Large intestine (tissue), 12 donors: ENCODE results near the gene CT47C1. TPM values are rescaled to one million over a fixed set of nuclear protein-coding genes. Genes with fewer than 3 reads are reported as not detected.
"Not testable (repeated sequence)": the region's sequence is repeated elsewhere in the genome, so short reads cannot be mapped to it uniquely, and the experiment has no call there.

Source experiments
- DNase-seq, 2 donors: peaks; one replicate each; pipeline versions ENCODE4 v3.0.0 to v3.0.0-alpha.2; 2013
- H3K27ac ChIP-seq: one replicate; pipeline ENCODE4 v1.5.1; 2013; ENCODE audit warnings: low read length
- H3K27me3 ChIP-seq: 2 replicates; pipeline ENCODE4 v1.6.1; 2013; ENCODE audit warnings: low read length; ENCODE audit not compliant: control insufficient read depth, insufficient read depth
- H3K36me3 ChIP-seq: 2 replicates; pipeline ENCODE4 v1.6.1; 2013; ENCODE audit warnings: low read length; ENCODE audit not compliant: control insufficient read depth, insufficient read depth
- H3K4me1 ChIP-seq: one replicate; pipeline ENCODE4 v1.6.1; 2013; ENCODE audit warnings: low read length; ENCODE audit not compliant: control insufficient read depth, insufficient read depth
- H3K4me3 ChIP-seq: one replicate; pipeline ENCODE4 v1.5.1; 2013; ENCODE audit warnings: low read length
- H3K9me3 ChIP-seq: one replicate; pipeline ENCODE4 v1.6.1; 2013; ENCODE audit warnings: mild to moderate bottlenecking, low read depth, low read length, moderate library complexity; ENCODE audit not compliant: control insufficient read depth
- WGBS: methylation state at CpG from one replicate; pipeline ENCODE4 v1.1.5; 2013; ENCODE audit warnings: low lambda C conversion rate; ENCODE audit not compliant: insufficient coverage; 5-methylcytosine and 5-hydroxymethylcytosine counted together
- long read RNA-seq, 11 donors: transcript quantifications; one replicate each; lab custom pipeline, GENCODE V29; 2026
- polyA plus RNA-seq: library from polyadenylated mRNA; unstranded; fragments of 120-200 nt; gene quantifications from one replicate; pipeline ENCODE4 v1.2.1, GENCODE V29; 2013

CT47C1 gene
- not detected for polyA plus RNA-seq
- long read RNA-seq, donor 1 = 0 reads
- long read RNA-seq, donor 2 = 0 reads
- long read RNA-seq, donor 3 = 0 reads
- long read RNA-seq, donor 4 = 0 reads
- long read RNA-seq, donor 5 = 0 reads
- long read RNA-seq, donor 6 = 0 reads
- long read RNA-seq, donor 7 = 0 reads
- long read RNA-seq, donor 8 = 0 reads
- long read RNA-seq, donor 9 = 0 reads
- long read RNA-seq, donor 10 = 0 reads
- long read RNA-seq, donor 11 = 0 reads

DNA sequence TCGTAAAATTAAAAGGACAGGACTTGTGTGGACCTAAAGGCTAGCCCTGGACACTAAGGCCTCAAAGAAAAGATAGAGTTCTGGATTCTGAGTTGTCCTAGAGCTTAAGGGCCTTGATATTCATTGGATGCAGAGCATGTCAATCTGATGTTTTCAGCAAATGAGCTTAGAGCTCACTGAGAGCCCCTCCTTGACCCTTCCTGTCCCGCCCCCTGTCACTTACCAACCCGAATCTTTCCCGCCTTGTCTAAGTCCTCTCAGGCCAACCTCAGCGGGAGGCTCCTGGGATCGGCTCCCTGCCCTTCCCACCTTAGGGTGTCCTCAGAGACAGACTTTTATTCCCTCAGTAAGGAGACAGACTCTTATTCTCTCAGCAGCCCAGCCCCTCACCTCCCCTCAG, at the start of gene CT47C1:
CT47C1 (plus strand) TSS at position 250 of the 400 bp plus-strand sequence. CDS start 233 bp downstream, outside the sequence.
- H3K27ac ChIP-seq = no peak within 1 kb of the TSS
- WGBS = no CpG with 5 or more reads among the region's 6 CpGs
- DNase-seq = no peak
- H3K9me3 ChIP-seq = no peaks in the 10 kb centered on the region
- no peak within 1 kb of the TSS for H3K4me3 ChIP-seq
- H3K36me3 ChIP-seq = no peaks in the 10 kb centered on the region
- H3K4me1 ChIP-seq = no peaks in the 10 kb centered on the region
- H3K27me3 ChIP-seq = no peaks in the 10 kb centered on the region

- H3K27ac ChIP-seq = no peak overlapping the region
- H3K4me1 ChIP-seq = no peaks in the 10 kb centered on the region
- DNase-seq = no peak
- H3K4me3 ChIP-seq = no peak overlapping the region
- H3K27me3 ChIP-seq = no peaks in the 10 kb centered on the region
- no peaks in the 10 kb centered on the region for H3K9me3 ChIP-seq
- H3K36me3 ChIP-seq = no peaks in the 10 kb centered on the region
- WGBS = no CpG with 5 or more reads among the region's 5 CpGs
Measured at GRCh38 chrX:119025900-119026299, 46.9 kb upstream of the CT47C1 start.

DNA sequence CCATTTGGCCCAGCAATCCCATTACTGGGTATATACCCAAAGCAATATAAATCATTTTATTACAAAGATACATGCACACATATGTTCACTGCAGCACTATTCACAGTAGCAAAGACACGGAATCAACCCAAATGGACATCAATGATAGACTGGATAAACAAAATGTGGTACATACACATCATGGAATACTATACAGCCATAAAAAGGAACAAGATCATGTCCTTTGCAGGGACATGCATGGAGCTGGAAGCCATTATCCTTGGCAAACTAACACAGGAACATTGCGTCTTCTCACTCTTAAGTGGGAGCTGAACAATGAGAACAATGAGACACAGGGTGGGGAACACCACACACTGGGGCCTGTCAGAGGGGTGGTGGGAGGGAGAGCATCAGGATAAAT, 46.4 kb upstream of the CT47C1 start:
- H3K27ac ChIP-seq, H3K36me3 ChIP-seq, H3K9me3 ChIP-seq, DNase-seq, H3K4me3 ChIP-seq, H3K27me3 ChIP-seq, H3K4me1 ChIP-seq: not testable (repeated sequence)
- WGBS = no CpG with 5 or more reads among the region's 2 CpGs

DNA sequence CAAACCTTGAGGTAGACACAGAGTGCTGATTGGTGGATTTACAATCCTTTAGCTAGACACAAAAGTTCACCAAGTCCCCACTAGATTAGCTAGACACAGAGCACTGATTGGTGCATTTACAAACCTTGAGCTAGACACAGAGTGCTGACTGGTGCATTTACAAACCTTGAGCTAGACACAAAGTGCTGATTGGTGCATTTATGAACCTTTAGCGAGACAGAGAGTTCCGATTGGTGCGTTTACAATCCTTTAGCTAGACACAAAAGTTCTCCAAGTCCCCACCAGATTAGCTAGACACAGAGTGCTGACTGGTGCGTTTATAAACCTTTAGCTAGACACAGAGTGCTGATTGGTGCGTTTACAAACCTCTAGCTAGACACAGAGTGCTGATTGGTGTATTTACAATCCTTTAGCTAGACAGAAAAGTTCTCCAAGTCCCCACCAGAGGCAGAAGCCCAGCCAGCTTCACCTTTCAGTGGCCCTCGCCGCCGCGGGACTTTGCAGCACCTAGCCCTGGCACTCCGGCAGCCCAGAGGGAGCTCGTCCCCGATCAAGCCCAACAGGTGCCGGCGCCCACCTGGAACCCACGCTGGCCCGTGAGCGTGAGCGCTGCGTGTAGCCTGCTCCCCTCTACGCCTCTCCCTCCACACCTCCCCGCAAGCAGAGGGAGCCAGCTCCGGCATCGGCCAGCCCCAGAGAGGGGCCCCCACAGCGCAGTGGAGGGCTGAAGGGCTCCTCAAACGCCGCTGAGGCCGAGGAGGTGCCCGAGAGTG, 44.6 kb upstream of the CT47C1 start:
- no CpG with 5 or more reads among the region's 28 CpGs for whole genome bisulfite sequencing
- DNase-seq, H3K9me3 ChIP-seq, H3K36me3 ChIP-seq, H3K4me1 ChIP-seq, H3K4me3 ChIP-seq, H3K27me3 ChIP-seq, H3K27ac ChIP-seq: not testable (repeated sequence)

DNA sequence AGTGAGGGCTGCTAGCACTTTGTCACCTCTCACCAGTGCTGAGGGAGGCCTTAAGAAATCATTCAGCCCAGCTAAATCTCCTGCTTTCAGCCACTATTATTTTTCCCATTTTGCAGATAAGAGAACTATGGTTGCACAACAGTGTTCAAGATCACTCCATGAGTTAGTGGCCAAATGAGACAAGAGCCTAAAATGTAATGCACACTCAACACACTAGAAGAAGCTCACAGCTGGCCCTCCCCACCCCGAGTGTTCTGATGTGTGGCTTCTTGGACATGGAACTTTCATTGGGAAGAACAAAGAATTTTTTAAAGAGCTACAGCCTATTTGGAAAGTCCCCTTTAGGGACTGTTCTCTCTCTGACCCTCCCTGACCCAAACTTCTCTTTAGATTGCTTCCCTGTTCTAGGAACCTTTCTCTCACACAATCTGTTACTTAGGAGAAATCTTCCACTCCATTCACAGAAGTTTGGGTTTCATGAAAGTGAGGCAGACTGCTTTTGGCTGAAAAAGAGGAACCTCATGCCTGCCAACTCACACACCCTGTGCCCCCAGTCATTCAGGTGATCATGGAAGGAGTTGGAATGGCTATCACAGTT, 44.0 kb upstream of the CT47C1 start:
- no peaks in the 10 kb centered on the region for H3K9me3 ChIP-seq
- H3K27ac ChIP-seq = no peak overlapping the region
- no peak overlapping the region for H3K4me3 ChIP-seq
- no peaks in the 10 kb centered on the region for H3K36me3 ChIP-seq
- no peak for DNase-seq
- no peaks in the 10 kb centered on the region for H3K27me3 ChIP-seq
- no CpG with 5 or more reads among the region's 1 CpG for WGBS
- no peaks in the 10 kb centered on the region for H3K4me1 ChIP-seq

- DNase-seq, H3K36me3 ChIP-seq, H3K4me3 ChIP-seq, H3K27me3 ChIP-seq, H3K4me1 ChIP-seq, H3K9me3 ChIP-seq, H3K27ac ChIP-seq: not testable (repeated sequence)
- WGBS = no CpG with 5 or more reads among the region's 10 CpGs
Measured at GRCh38 chrX:119029656-119030055, 43.1 kb upstream of the CT47C1 start.

- no peak overlapping the region for H3K4me3 ChIP-seq
- no peak for DNase-seq
- no peak overlapping the region for H3K27ac ChIP-seq
- H3K9me3 ChIP-seq = no peaks in the 10 kb centered on the region
- no peaks in the 10 kb centered on the region for H3K4me1 ChIP-seq
- no peaks in the 10 kb centered on the region for H3K36me3 ChIP-seq
- no peaks in the 10 kb centered on the region for H3K27me3 ChIP-seq
Measured at GRCh38 chrX:119030990-119031389, 41.8 kb upstream of the CT47C1 start.

- Histone ChIP-seq H3K27ac (no peak overlapping the region), H3K27me3 (no peaks in the 10 kb centered on the region), H3K4me1 (no peaks in the 10 kb centered on the region), H3K9me3 (no peaks in the 10 kb centered on the region), H3K4me3 (no peak overlapping the region), H3K36me3 (no peaks in the 10 kb centered on the region)
- DNase-seq = no peak
- whole genome bisulfite sequencing = no CpG with 5 or more reads among the region's 4 CpGs
Measured at GRCh38 chrX:119036107-119037029, 36.4 kb upstream of the CT47C1 start.

- H3K9me3 ChIP-seq = no peaks in the 10 kb centered on the region
- no peaks in the 10 kb centered on the region for H3K36me3 ChIP-seq
- H3K27ac ChIP-seq = no peak overlapping the region
- H3K27me3 ChIP-seq = no peaks in the 10 kb centered on the region
- no CpG with 5 or more reads among the region's 6 CpGs for WGBS
- H3K4me3 ChIP-seq = no peak overlapping the region
- H3K4me1 ChIP-seq = no peaks in the 10 kb centered on the region
- no peak for DNase-seq
Measured at GRCh38 chrX:119040432-119040831, 32.4 kb upstream of the CT47C1 start.

- peak; percentile 43 to 74 for DNase-seq
- Histone ChIP-seq H3K9me3 (no peaks in the 10 kb centered on the region), H3K27me3 (no peaks in the 10 kb centered on the region), H3K36me3 (no peaks in the 10 kb centered on the region), H3K4me3 (no peak overlapping the region), H3K4me1 (no peaks in the 10 kb centered on the region), H3K27ac (no peak overlapping the region)
- no CpG with 5 or more reads among the region's 4 CpGs for WGBS
Measured at GRCh38 chrX:119041175-119041574, 31.6 kb upstream of the CT47C1 start.
